HuH-7 (cell line): ENCODE data around the gene ZNF648.
"Not testable (repeated sequence)": the region's sequence is repeated elsewhere in the genome, so short reads cannot be mapped to it uniquely, and the experiment has no call there.

Experiments
- DNase-seq: peaks from one replicate; pipeline ENCODE4 v3.0.0; 2011; ENCODE audit warnings: low spot score

ZNF648 gene

GRCh38 chr1:182071924-182072323, 10.4 kb upstream of the ZNF648 start:
- DNase-seq = no peak

GRCh38 chr1:182069028-182069466, 7.5 kb upstream of the ZNF648 start:
- peak; percentile 85 for DNase-seq

GRCh38 chr1:182066934-182067333, 5.4 kb upstream of the ZNF648 start:
- no peak for DNase-seq

DNA sequence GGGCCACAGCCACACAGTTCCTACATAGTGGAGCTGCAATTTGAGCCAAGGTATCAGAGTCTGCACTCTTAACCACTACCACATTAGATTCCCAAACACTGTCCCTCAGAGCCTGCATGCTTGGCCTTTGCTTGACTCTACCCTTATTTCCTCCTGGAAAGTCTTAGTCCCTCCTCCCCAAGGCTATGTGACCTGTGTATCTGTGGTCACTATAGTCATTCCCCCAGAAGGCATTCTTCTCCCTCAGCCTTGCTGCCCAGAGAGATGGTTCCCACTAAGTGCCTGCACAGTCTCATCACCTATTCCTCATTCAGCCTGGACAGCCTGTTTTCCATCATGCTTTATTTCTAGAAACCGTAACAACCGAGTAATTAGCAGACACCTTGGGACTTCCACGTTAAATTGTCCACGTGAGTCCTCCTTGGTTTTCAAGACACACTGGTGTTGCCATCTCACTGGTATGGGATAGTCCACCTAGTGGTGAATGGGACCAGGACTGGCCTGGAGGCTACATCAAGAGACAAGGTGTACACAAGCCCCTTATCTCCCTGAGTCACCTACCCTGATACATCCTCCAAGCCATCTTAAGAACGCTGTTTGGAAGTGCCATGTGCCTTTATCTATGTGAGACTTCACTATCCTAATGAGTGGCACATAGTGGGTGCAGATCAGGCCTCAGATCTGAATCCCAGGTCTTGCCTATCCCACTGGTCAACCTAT, 3.8 kb upstream of the ZNF648 start:
- no peak for DNase-seq

DNA sequence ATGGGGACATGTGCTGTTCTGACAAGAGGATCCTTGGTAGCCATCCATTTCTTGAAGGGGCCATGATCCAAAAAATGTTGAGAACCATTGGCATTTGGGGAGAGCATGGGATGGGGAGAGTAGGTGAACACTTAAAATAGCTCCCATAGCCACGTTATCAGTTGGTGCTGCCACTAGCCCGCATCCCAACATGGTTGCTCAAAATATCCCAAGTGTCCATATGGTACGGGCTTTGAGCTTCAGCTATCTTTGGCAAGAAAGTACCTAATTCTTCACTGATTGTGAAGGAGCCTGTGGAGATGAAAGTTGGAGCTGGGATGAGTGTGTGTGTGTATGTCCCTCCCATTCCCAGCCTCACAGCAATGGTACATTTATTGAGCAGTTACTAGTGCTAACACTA, 3.1 kb upstream of the ZNF648 start:
- no peak for DNase-seq

DNA sequence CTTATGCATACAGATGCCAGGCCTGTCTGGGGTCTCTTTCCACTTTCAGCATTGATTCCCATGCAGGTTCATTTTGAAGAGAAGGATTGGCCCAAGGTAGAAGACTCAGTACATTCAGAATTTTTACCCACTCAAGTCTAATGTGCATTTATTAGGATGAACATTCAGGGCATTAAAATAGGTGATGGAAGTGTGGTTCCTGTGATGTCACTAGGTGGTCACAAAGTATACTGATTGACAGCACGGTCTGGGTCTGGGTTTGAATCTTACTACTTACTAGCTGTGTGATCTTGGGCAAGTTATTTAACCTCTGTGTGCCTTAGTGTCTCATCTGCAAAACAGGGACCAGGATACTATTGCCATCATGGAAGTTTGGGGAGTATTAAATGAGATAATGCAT, 711 bp upstream of the ZNF648 start:
- DNase-seq = no peak

GRCh38 chr1:182060877-182061276, 635 bp downstream of the ZNF648 start:
- no peak for DNase-seq

GRCh38 chr1:182059936-182060335, 1.6 kb downstream of the ZNF648 start:
- no peak for DNase-seq

GRCh38 chr1:182056601-182057366, 4.7 kb downstream of the ZNF648 start:
- no peak for DNase-seq

DNA sequence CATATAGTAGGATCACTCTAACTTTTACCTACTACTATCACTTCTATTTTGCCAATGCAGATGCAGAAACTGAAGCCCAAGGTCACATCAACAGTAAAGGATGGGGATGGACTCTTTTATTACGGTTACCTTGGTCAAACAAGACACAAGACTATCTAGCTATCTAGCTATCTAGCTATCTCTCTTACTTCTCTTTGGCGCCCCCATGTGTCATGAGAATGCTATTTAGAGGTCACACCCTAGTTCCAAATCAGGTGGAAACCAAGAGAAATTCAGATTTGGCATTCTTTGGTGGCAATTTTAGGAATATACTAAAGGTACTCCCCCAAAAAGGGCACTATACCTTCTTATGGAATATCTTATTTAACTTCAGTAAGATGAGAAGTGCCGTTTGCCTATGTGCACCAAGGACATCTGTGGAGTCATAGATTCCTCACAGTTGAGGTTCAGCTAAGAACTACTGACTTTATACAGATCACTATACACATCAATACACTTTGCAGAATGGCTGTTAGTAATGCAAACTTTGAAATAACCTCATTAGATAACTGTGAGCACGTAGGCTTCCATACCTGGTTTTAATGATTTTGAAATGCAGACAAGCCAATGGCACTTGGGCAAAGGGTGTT, 6.7 kb downstream of the ZNF648 start:
- peak; percentile 49 for DNase-seq

GRCh38 chr1:182052355-182052754, 9.2 kb downstream of the ZNF648 start:
- no peak for DNase-seq

GRCh38 chr1:182051938-182052337, 9.6 kb downstream of the ZNF648 start:
- DNase-seq = no peak

GRCh38 chr1:182050481-182051448, 10.7 kb downstream of the ZNF648 start:
- no peak for DNase-seq

DNA sequence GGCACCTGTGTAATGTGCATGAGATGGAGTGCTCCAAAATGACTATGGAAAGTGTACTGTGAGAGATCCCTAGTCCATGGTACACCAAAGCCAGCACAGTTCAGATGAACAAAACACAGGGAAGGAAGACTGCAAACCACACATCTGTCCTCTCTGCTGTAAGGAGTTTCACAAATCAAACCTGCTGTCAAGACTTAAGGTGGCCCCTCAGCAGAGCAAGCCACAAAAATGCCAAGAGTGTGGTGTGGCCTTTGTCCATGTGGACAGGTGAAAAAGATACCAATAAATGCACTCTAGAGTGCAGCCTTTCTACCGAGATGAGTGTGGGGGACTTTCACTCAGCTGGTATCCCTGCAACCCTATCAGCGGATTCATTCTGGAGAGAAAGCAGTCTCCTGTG, 12.9 kb downstream of the ZNF648 start:
- DNase-seq = no peak

GRCh38 chr1:182046763-182047162, 14.7 kb downstream of the ZNF648 start:
- no peak for DNase-seq

- DNase-seq = not testable (repeated sequence)
Observed at GRCh38 chr1:182045481-182045880, 16.0 kb downstream of the ZNF648 start.

- DNase-seq = no peak
Observed at GRCh38 chr1:182041615-182042014, 19.9 kb downstream of the ZNF648 start.

DNA sequence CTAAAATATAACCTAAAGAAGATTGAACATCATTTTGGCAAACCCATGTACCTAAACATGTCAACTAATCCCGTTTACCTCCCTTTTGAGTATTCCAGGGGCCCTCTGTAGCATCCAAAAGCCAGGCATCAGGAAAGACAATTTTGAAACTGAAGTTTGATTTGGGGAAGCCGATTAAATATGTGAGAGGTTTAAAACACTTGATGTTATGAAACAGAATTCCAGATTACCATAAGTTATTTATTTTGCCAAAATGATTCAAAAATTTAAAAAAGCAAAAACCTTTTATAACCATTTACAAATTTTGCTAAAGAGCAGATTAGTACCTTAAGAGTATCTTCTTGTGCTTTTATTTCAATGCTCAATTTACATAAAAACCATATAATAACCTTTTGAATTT, 23.3 kb downstream of the ZNF648 start:
- no peak for DNase-seq

GRCh38 chr1:182035097-182035770, 26.3 kb downstream of the ZNF648 start:
- DNase-seq = no peak

GRCh38 chr1:182032251-182032650, 29.3 kb downstream of the ZNF648 start:
- no peak for DNase-seq
